ENCODE measurements around the gene ZGPAT. TPM values are rescaled to one million over a fixed set of nuclear protein-coding genes. Genes with fewer than 3 reads are reported as not detected.

The ZGPAT gene
- total and polyA plus RNA-seq, 9 of the 15 experiments (the other 6 are each of a cell fraction or from before 2014, with no cell fraction given), result 0.14 to 26.6 (median 7.4) TPM

- H3K27ac ChIP-seq (ENCODE audit: extremely low read depth, low read depth, low read length), result no peak overlapping the region
- WGBS (ENCODE audit: insufficient coverage, low coverage, missing lambda C conversion rate), result 95% methylated on average over 3 of the region's 5 CpGs
- peak overlapping the region in 1 of 2 experiments; percentile 84; a peak in 1 of 4 replicates for H3K9ac ChIP-seq (ENCODE audit: insufficient read depth in 1 of 2, low read depth in 2 of 2, low read length in 2 of 2)
- intact Hi-C loops (cut with micrococcal nuclease), result loop anchor here (10.0 kb wide), 2 partner anchors 84 to 166 kb away; partner anchors contain the start of gene PTK6
- no peak overlapping the region for H3K4me3 ChIP-seq
- H3K79me2 ChIP-seq (ENCODE audit: control insufficient read depth, insufficient read depth, low read length), result peaks cover 11% of the 10 kb centered on the region
- ChIA-PET POLR2A (interaction anchor here (0.6 to 1.3 kb wide), 3 partner anchors 18 to 164 kb away, joined by 3 to 6 read pairs (median 4); partner anchors contain the start of genes GMEB2 and TPD52L2), CTCF (ENCODE audit: low intra/inter-chr PET ratio) (no interaction called here)
- no peak overlapping the region for H3K4me2 ChIP-seq (ENCODE audit: insufficient read depth, low read length)
- no peaks in the 10 kb centered on the region for H3K9me1 ChIP-seq (ENCODE audit: control insufficient read depth, insufficient read depth, low read length)
- no peaks in the 10 kb centered on the region for H3K27me3 ChIP-seq (ENCODE audit: control insufficient read depth in 2 of 2, insufficient read depth in 2 of 2, low read length in 2 of 2)
- peaks cover 32% of the 10 kb centered on the region for H3K36me3 ChIP-seq (ENCODE audit: control insufficient read depth, insufficient read depth, low read length)
- no peak for ATAC-seq
- H3K9me3 ChIP-seq (replicated peaks; ENCODE audit: control insufficient read depth, insufficient read depth, low read depth, low read length), result no peaks in the 10 kb centered on the region
- BruUV-seq (replicated peaks), result no TSS peak
- H4K20me1 ChIP-seq (replicated peaks; ENCODE audit: control insufficient read depth, insufficient read depth, low read length), result peaks cover 4% of the 10 kb centered on the region; the same call in 1 of the 2 replicates
- no peak overlapping the region for H2AFZ ChIP-seq (ENCODE audit: low read depth, low read length)
- H3K4me1 ChIP-seq (replicated peaks in 1 of 2; ENCODE audit: control insufficient read depth in 2 of 2, insufficient read depth in 2 of 2, low read length in 2 of 2), result peaks cover 9 to 79% of the 10 kb centered on the region in 2 experiments
- no peak for FAIRE-seq
- no peak for DNase-seq (ENCODE audit: extremely low read depth in 1 of 4, low spot score in 3 of 4)
- in situ Hi-C loops (cut with MboI), result no loop called here
- TF ChIP-seq ZNF707 (CRISPR knock-in tag; conservative IDR thresholded peaks at IDR 0.05) (no peak), ZNF133 (CRISPR knock-in tag; IDR thresholded peaks at IDR 0.05) (no peak), ELF2 (CRISPR knock-in tag; IDR thresholded peaks at IDR 0.05) (no peak), CLOCK (CRISPR knock-in tag; IDR thresholded peaks at IDR 0.05; ENCODE audit: borderline replicate concordance) (no peak), ZNF280B (CRISPR knock-in tag; IDR thresholded peaks at IDR 0.05) (no peak), ARID2 (IDR thresholded peaks at IDR 0.05) (no peak), NFXL1 (CRISPR knock-in tag; IDR thresholded peaks at IDR 0.05) (no peak), ZNF830 (CRISPR knock-in tag; IDR thresholded peaks at IDR 0.05) (no peak), TOE1 (IDR thresholded peaks at IDR 0.05; ENCODE audit: borderline replicate concordance) (no peak), TOE1 (CRISPR knock-in tag; IDR thresholded peaks at IDR 0.05; ENCODE audit: borderline replicate concordance, low read depth) (no peak), MTA3 (IDR thresholded peaks at IDR 0.05; ENCODE audit: borderline replicate concordance) (no peak), ZKSCAN3 (CRISPR knock-in tag; IDR thresholded peaks at IDR 0.05) (no peak), SMAD4 (CRISPR knock-in tag; conservative IDR thresholded peaks at IDR 0.05) (no peak)
- TF ChIP-seq, protein P1, sequence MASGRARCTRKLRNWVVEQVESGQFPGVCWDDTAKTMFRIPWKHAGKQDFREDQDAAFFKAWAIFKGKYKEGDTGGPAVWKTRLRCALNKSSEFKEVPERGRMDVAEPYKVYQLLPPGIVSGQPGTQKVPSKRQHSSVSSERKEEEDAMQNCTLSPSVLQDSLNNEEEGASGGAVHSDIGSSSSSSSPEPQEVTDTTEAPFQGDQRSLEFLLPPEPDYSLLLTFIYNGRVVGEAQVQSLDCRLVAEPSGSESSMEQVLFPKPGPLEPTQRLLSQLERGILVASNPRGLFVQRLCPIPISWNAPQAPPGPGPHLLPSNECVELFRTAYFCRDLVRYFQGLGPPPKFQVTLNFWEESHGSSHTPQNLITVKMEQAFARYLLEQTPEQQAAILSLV (tag; IDR thresholded peaks at IDR 0.05), result no peak
- TF ChIP-seq, protein P2, sequence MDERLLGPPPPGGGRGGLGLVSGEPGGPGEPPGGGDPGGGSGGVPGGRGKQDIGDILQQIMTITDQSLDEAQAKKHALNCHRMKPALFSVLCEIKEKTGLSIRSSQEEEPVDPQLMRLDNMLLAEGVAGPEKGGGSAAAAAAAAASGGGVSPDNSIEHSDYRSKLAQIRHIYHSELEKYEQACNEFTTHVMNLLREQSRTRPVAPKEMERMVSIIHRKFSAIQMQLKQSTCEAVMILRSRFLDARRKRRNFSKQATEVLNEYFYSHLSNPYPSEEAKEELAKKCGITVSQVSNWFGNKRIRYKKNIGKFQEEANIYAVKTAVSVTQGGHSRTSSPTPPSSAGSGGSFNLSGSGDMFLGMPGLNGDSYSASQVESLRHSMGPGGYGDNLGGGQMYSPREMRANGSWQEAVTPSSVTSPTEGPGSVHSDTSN (CRISPR knock-in tag; IDR thresholded peaks at IDR 0.05; ENCODE audit: low read depth), result no peak
- TF ChIP-seq, protein P2 (tag; conservative IDR thresholded peaks at IDR 0.05; ENCODE audit: low read depth), result no peak
Observed at GRCh38 chr20:63701051-63701328, 6.8 kb upstream of the ZGPAT start.
